HG03108 (cell line): ENCODE data around the gene PCDHGB4.
"Not testable (repeated sequence)": the region's sequence is repeated elsewhere in the genome, so short reads cannot be mapped to it uniquely, and the experiment has no call there.

ENCODE experiments used
- ATAC-seq: cut with Tn5 transposase; IDR thresholded peaks from one replicate; pipeline ENCODE4 v1.9.1; 2021; ENCODE audit warnings: moderate library complexity; ENCODE audit not compliant: unreplicated experiment

Gene PCDHGB4

DNA sequence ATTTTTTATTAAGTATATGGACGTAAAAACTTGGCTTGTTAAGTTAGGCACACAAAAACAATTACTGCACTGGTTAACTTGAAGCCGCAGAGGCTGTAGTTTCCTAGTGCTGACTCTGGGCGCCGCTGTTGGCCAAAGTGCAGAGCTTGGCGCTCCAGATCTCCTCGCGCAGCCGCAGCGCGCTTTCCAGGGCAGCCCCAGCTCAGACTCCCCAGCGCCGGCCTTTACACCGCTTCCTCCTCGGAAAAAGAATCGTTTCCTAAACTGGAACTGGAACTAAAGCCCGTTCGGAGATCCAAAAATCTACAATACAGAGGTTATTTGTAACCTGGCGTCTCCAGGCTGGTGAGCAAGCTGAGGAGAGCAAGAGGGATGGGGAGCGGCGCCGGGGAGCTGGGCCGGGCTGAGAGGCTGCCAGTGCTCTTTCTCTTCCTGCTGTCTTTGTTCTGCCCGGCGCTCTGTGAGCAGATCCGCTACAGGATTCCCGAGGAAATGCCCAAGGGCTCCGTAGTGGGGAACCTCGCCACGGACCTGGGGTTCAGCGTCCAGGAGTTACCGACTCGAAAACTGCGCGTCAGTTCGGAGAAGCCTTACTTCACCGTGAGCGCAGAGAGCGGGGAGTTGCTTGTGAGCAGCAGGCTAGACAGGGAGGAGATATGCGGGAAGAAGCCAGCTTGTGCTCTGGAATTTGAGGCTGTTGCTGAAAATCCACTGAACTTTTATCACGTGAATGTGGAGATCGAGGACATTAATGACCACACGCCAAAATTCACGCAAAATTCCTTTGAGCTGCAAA, 10.5 kb downstream of the PCDHGB4 start, which contains the start of gene PCDHGB5:
Gene PCDHGB5 (plus strand): TSS at position 192 of the 796 bp plus-strand sequence. CDS start 181 bp downstream, at position 373.
- peak; percentile 84 for ATAC-seq

- no peak for ATAC-seq
Measured at GRCh38 chr5:141398608-141399007, 11.1 kb downstream of the PCDHGB4 start.

DNA sequence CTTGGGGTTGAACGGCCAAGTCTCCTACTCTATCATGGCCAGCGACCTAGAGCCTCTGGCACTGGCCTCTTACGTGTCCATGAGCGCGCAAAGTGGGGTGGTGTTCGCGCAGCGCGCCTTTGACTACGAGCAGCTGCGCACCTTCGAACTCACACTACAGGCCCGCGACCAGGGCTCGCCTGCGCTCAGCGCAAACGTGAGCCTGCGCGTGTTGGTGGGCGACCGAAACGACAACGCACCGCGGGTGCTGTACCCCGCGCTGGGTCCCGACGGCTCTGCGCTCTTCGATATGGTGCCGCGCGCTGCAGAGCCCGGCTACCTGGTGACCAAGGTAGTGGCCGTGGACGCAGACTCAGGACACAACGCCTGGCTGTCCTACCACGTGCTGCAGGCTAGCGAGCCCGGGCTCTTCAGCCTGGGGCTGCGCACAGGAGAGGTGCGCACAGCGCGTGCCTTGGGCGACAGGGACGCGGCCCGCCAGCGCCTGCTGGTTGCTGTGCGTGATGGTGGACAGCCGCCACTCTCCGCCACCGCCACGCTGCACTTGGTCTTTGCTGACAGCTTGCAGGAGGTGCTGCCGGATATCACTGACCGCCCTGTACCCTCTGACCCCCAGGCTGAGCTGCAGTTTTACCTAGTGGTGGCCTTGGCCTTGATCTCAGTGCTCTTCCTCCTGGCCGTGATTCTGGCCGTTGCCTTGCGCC, 12.2 kb downstream of the PCDHGB4 start:
- ATAC-seq: no peak

GRCh38 chr5:141402553-141403243, 15.2 kb downstream of the PCDHGB4 start, which contains the start of gene PCDHGA9:
Gene PCDHGA9 (plus strand): TSS chr5:141402778. CDS start chr5:141402953, 175 bp downstream.
- no peak for ATAC-seq

- ATAC-seq: no peak
Measured at GRCh38 chr5:141403387-141403786, 15.9 kb downstream of the PCDHGB4 start.

GRCh38 chr5:141407790-141408505, 20.4 kb downstream of the PCDHGB4 start, which contains the start of gene PCDHGB6:
Gene PCDHGB6 (plus strand): TSS chr5:141408021. CDS start chr5:141408203, 182 bp downstream.
- peak; percentile 59 for ATAC-seq

- no peak for ATAC-seq
Measured at GRCh38 chr5:141409598-141410306, 22.3 kb downstream of the PCDHGB4 start.

DNA sequence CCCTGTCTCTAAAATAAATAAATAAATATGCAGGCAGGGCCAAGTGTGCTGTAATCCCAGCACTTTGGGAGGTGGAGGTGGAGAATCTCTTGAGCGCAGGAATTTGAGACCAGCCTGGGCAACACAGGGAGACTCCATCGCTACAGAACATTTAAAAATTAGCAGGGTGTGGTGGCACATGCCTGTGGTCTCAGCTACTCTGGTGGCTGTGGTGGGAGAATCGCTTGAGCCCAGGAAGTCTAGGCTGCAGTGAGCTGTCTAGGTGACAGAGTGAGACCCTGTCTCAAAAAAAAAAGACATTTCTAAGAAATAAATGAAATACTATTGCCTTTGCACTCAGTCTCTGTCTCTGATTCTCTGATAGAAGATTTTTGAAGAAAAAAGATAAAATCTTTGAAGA, 24.1 kb downstream of the PCDHGB4 start:
- no peak for ATAC-seq

- peak; percentile 56 for ATAC-seq
Measured at GRCh38 chr5:141412854-141413539, 25.5 kb downstream of the PCDHGB4 start, which contains the start of gene PCDHGA10. Gene PCDHGA10 (plus strand): TSS chr5:141412987. CDS start chr5:141413176, 189 bp downstream.

GRCh38 chr5:141413540-141414069, 26.1 kb downstream of the PCDHGB4 start:
- no peak for ATAC-seq

- ATAC-seq: not testable (repeated sequence)
Measured at GRCh38 chr5:141414548-141415274, 27.2 kb downstream of the PCDHGB4 start.

- not testable (repeated sequence) for ATAC-seq
Measured at GRCh38 chr5:141415275-141415618, 27.7 kb downstream of the PCDHGB4 start.

GRCh38 chr5:141417494-141418172, 30.1 kb downstream of the PCDHGB4 start, which contains the start of gene PCDHGB7:
Gene PCDHGB7 (plus strand): TSS chr5:141417677. CDS start chr5:141417860, 183 bp downstream.
- ATAC-seq: peak; percentile 75

DNA sequence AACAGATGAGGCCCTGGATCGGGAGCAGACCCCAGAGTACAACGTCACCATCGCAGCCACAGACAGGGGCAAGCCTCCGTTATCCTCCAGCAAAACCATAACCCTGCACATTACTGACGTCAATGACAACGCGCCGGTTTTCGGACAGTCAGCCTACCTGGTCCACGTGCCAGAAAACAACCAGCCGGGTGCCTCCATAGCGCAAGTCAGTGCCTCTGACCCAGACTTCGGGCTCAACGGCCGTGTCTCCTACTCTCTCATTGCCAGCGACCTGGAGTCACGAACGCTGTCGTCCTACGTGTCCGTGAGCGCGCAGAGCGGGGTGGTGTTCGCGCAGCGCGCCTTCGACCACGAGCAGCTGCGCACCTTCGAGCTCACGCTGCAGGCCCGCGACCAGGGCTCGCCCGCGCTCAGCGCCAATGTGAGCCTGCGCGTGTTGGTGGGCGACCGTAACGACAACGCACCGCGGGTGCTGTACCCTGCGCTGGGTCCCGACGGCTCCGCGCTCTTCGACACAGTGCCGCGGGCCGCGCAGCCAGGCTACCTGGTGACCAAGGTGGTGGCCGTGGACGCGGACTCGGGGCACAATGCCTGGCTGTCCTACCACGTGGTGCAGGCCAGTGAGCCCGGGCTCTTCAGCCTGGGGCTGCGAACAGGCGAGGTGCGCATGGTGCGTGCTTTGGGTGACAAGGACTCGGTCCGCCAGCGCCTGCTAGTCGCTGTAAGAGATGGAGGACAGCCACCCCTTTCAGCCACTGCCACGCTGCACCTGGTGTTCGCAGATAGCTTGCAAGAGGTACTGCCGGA, 31.8 kb downstream of the PCDHGB4 start:
- ATAC-seq: no peak

GRCh38 chr5:141420855-141421488, 33.5 kb downstream of the PCDHGB4 start, which contains the start of gene PCDHGA11:
Gene PCDHGA11 (plus strand): TSS chr5:141421051. CDS start chr5:141421228, 177 bp downstream.
- peak; percentile 55 for ATAC-seq

GRCh38 chr5:141421489-141421855, 34.0 kb downstream of the PCDHGB4 start:
- no peak for ATAC-seq
